Stimulated activated effector memory CD8-positive, alpha-beta T cell treated with anti-CD3 and anti-CD28 coated beads, Interleukin-12 subunit alpha, Interleukin-12 subunit beta, amount 100 ng/mL, for 72 hours (primary cell): ENCODE data around the gene GP1BB.
A peak's percentile ranks its signal among the peaks of the same experiment; 100 is the strongest.

Source experiments
- ATAC-seq: fragments of 150-1000 bp; cut with Tn5 transposase; 2 replicates; pipeline ENCODE4 v1.10.0; 2021
- DNase-seq, 2 donors: peaks; one replicate each; pipeline ENCODE4 v3.0.0; 2021 to 2022; ENCODE audit warnings: low spot score in 2 of 2
- H3K27ac Mint-ChIP-seq: one replicate; pipeline ENCODE4 v1.8.0; 2022; ENCODE audit warnings: mild to moderate bottlenecking, mixed read lengths
- H3K36me3 Mint-ChIP-seq: one replicate; pipeline ENCODE4 v1.8.0; 2022; ENCODE audit warnings: mild to moderate bottlenecking, mixed read lengths
- H3K4me1 Mint-ChIP-seq: one replicate; pipeline ENCODE4 v1.8.0; 2022; ENCODE audit warnings: mixed read lengths
- H3K4me3 Mint-ChIP-seq: one replicate; pipeline ENCODE4 v1.8.0; 2022; ENCODE audit warnings: mild to moderate bottlenecking, mixed read lengths
- H3K9me3 Mint-ChIP-seq: one replicate; pipeline ENCODE4 v1.8.0; 2022; ENCODE audit warnings: mixed read lengths

Gene GP1BB

DNA sequence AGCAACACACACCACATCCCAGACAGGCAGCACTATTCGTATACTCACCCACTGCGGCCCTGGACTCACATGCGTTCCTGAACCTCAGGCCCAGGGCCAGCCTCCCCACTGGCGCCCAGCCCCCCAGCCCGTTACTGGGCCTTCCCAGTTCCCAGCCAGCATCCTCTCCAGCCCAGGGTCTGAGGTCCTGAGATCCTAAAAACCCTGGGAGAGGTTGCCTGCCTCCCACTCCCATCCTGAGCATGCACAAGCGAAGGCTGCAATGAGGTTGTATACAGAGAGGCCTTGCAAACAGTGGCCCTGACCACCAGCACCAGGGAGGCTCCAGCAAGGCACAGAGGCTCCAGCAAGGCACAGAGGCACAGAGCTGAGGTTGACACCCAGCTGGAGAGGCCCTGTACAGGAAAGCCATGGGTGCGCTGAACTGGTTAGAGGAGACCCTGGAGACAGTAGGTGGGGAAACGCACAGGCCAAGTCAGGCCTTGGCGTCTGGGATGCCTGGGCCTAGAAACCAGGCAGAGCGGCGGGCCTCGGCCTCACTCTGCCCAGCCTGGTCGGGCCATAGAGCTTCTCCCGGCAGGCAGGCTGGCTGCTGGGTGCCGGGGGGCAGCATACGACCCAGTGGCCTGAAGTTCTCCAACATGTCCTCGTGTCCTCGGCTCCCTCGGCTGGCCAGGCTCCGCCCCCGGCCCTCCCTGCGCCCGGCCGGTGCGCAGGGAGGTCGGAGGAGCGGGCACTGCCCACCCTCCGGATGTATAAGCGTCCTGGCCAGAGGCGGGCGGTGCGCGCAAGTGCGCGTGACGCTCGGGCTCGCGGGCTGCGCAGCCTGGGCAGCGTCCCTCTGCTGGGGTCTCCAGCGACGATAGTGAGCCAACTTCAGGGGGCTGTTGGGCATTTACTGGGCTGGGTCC lies 34.9 kb downstream of the GP1BB start:
- Mint-ChIP-seq H3K27ac (no peak overlapping the region), H3K36me3 (no peaks in the 10 kb centered on the region), H3K4me1 (peaks cover 41% of the 10 kb centered on the region), H3K4me3 (peak overlapping the region; percentile 58), H3K9me3 (no peaks in the 10 kb centered on the region)
- no peak for ATAC-seq
- DNase-seq: no peak

DNA sequence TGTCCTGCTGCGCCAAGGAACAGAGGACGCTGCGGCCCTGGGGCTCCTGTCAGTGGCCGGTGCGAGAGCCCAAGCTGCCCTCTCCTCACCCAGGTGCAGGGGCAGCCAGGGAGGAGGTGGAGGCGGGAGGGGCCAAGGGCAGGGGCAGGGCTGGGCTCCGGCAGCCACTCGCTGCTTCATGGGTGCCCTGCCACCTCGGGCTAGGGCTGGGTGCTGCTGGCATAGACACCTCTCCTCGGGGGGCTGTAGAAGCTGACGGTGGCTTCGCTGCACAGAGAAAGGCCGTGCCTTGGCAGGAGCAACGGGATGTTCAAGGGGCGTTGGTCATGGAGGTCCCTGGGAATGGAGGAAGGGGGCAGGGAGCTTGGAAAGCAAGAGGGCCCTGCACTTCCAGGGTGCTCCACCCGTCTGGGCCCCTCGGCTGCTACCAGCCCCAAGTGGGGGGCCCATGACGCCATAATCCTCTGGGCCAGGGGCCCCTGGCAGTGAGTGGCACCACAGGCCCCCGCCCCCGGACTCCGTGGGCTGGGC lies 35.6 kb downstream of the GP1BB start:
- Mint-ChIP-seq H3K27ac (no peak overlapping the region), H3K9me3 (no peaks in the 10 kb centered on the region), H3K4me3 (no peak overlapping the region), H3K36me3 (no peaks in the 10 kb centered on the region), H3K4me1 (peaks cover 41% of the 10 kb centered on the region)
- ATAC-seq (no peak), DNase-seq (no peak)

DNA sequence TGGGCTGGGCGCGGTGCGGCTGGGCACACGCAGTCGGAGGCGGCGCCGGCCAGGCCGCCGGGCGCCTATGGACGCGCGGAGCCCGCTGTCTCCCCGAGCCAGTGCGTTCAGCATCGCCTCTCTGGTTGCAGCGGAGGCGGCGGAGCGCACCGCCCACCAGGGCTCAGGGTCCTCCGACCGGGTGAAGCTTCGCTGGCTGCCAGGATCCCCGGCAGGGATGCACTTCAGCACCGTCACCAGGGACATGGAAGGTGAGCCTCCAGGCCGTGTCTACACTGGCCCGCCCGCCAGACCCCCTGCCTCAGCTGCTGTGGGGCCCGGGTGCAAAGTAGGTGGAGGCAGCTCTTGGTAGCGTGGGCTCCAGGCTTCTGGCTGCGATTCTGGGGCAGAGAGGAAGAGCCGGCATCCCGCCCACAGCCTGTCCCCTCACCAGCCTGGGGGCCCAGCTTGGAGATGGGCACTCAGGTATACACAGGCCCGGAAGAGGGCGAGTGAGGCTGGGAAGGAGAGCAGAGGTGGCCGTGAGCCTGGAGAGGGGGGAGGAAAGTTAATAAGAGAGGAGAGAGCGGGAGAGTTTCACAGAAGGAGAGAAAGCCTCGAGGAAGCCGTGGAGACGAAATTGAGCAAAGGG lies 36.2 kb downstream of the GP1BB start:
- peak overlapping the region; percentile 67 for H3K4me3 Mint-ChIP-seq
- ATAC-seq (no peak), DNase-seq (no peak)
- peaks cover 41% of the 10 kb centered on the region for H3K4me1 Mint-ChIP-seq
- no peaks in the 10 kb centered on the region for H3K36me3 Mint-ChIP-seq
- no peaks in the 10 kb centered on the region for H3K9me3 Mint-ChIP-seq
- H3K27ac Mint-ChIP-seq: no peak overlapping the region

DNA sequence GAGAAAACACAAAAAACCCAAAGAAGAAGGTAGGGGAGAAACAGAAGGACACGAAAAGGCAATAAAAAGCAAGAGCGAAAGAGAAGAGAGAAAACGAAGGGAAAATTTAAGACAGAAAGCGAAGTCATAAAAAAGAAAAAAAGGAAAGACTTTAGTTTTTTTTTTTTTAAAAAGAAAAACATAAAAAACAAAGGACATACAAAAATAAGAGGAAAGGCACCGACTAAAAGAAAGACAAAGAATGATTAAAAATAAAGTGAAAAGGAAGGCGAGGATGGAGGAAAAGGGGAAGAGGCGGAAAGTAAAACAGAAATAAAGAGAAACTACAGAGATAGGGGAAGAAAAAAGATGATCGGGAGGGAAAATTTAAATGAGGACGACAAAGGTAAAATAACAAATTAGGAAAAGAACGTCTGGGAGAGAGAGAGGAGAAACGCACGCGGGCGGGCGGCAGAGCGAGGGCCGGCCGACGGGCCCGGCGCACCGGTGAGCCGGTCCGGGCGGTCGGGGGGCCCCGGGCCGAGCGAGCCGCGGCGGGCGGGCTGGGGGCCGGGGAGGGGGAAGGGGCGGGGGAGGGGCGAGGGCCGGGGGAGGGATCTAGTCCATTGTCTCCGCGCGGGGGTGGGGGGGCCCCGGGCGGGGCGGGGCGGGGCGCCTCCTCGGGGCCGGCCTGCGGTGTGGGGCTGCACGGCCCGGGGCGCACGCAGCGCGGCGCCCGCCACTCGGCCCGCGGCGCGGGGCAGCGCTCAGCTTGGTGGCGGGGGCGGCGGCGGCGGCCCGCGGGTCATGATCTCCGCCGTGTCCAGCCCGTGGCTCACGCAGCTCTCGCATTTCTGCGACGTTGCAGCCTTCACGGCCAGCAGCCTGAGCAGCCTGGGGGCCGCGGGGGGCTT lies 37.0 kb downstream of the GP1BB start, which contains the start of gene TBX1:
Gene TBX1, plus strand, starts transcription at position 721 of the 893 bp plus-strand sequence. Its CDS starts 66 bp downstream, at position 787.
- Mint-ChIP-seq H3K4me3 (peak within 1 kb of the TSS; percentile 67), H3K36me3 (no peaks in the 10 kb centered on the region), H3K4me1 (peaks cover 41% of the 10 kb centered on the region), H3K9me3 (no peaks in the 10 kb centered on the region), H3K27ac (no peak within 1 kb of the TSS)
- ATAC-seq (no peak), DNase-seq (no peak)

DNA sequence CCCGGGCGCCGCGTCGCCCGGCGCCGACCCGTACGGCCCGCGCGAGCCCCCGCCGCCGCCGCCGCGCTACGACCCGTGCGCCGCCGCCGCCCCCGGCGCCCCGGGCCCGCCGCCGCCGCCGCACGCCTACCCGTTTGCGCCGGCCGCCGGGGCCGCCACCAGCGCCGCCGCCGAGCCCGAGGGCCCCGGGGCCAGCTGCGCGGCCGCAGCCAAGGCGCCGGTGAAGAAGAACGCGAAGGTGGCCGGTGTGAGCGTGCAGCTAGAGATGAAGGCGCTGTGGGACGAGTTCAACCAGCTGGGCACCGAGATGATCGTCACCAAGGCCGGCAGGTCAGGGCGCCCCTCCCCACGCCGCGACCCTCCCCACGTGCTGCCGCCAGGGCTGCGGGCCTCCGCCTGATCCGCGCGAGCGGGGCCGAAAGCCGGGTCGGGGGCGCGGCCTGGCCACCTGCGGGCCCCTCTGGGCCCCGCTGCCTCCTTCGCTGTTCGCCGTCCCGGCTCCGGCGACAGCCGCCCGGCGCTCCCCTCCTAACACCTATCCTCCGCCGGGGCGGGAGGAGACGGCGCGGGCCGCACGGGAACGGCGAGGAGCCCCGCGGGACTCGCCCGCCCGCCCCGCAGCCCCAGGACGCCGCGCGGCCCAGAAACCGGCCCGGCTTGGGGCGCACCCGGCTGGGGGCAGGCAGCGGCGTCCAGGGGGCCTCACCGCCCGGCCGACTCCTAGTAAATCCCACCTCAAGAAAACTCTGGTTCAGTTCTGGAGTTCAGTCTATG lies 37.8 kb downstream of the GP1BB start:
- peak overlapping the region; percentile 31 for H3K4me3 Mint-ChIP-seq

DNA sequence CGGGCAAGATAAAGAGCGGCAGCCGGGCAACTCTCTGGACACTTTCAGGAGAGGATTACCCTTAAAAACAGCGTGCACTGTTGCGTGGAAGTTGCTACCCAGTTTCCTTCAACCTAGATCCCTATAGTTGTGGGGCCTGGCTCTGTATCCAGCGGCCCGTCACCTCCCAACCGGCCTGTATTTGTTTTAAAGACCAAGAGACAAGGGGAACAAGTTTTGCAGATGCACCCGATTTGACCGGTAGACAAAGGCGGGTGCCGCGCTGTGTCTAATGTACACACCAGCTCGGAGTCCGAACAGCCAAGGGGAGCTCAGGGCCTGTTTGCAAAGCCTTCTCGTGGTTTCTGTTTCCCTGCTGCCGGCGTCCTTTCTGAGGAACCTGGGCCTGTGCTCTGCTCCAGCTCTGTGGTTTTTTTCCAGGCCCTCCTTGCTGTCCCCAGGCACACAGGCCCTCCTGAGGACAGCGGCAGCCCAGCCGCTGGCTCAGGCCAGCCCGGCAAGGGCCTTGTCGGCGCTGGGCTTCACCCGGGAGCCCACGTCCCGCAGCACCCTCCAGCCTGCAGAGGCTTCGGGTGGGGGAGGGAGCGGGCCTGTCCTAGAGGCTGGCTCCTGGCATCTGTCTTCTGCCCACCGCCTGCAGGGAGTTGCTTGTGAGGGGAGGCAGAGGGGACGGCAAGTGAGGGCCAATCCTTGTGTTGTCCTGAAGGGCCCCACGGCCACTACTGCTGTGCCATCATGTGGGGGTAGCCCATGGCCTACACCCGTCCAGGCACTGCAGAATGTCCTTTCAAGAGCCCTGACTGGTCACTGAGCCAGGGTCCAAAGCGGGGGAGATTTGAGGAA lies 38.6 kb downstream of the GP1BB start:
- H3K4me1 Mint-ChIP-seq: peaks cover 31% of the 10 kb centered on the region
- peak overlapping the region; percentile 31 for H3K4me3 Mint-ChIP-seq
- DNase-seq: no peak
- no peaks in the 10 kb centered on the region for H3K36me3 Mint-ChIP-seq
- H3K9me3 Mint-ChIP-seq: no peaks in the 10 kb centered on the region
- no peak for ATAC-seq
- no peak overlapping the region for H3K27ac Mint-ChIP-seq

More for the DNA sequence above, 37.8 kb downstream of the GP1BB start:
- Mint-ChIP-seq H3K36me3 (no peaks in the 10 kb centered on the region), H3K9me3 (no peaks in the 10 kb centered on the region), H3K4me1 (peaks cover 36% of the 10 kb centered on the region), H3K27ac (no peak overlapping the region)
- ATAC-seq (no peak), DNase-seq (no peak)

DNA sequence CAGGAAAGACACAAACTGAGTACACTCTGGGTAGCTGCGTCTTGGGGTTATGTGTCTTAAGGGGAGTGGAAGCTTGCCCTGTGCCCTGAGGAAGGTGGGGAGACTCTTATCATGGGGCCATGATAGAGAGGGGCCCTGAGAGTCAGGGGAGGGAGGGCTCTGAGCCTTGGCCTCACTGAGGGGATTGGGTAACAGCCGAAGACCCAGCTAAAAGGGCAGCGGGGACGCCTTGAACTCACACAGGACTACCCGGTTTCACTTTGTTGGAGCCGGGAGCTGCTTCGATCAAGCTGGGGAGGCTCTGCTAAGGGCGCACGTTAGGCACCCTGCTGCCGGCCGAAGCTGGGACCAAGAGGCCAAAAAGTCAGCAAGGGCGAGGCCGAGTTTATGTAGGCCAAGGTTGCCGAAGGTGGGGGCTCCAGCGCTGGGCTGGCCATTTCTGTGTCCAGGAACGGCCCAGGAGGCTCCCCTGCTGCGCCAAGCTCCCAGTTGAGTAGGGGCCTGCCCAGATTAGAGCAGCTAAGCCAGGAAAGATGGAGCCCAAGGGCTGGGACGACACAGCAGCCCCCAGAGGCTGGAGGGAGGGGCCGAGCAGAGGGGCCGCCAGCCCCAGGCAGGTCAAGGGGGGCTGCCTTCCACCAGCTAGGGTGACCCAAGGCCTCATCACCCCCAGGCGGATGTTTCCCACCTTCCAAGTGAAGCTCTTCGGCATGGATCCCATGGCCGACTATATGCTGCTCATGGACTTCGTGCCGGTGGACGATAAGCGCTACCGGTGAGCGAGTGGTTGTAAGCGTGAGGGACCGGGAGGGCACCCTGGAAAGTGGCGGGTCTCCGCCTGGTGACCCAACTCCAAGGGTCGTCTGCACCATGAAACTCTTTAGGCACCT lies 39.5 kb downstream of the GP1BB start:
- H3K4me3 Mint-ChIP-seq: no peak overlapping the region

DNA sequence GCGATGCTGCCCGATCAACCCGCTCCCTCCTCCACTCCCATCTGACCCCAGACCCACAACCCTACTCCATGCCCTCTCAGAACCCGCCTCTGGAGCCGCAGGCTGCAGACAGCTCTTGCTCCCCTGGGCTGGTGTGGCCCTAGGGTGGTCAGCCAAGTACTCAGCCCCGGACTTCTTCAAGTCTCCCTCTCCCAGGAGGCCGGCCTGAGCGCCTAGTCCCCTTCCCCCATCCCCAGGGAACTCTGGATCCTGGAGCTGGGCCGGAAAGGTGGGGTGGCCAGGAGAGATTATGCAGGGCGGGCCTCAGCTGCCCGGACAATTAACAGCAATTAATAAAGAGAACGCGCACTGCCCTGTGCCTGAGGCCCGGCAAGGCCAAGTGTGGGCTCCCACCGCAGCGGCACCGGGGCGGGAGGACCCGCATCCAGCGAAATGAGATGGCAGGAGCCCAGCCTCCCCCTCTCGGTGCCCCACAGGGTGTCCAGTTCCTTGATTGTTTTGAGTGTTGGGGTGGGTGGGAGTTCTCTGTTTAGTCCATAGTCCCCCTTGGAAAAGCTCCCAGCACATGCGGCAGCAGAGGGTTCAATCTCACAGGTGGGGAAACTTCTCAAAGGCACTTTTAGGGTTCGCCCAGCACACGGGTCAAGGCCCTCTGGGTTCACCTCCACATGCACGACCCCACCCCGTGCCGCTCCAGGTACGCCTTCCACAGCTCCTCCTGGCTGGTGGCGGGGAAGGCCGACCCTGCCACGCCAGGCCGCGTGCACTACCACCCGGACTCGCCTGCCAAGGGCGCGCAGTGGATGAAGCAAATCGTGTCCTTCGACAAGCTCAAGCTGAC lies 40.3 kb downstream of the GP1BB start:
- Mint-ChIP-seq H3K36me3 (no peaks in the 10 kb centered on the region), H3K27ac (no peak overlapping the region), H3K4me1 (peaks cover 28% of the 10 kb centered on the region), H3K4me3 (no peak overlapping the region), H3K9me3 (no peaks in the 10 kb centered on the region)
- no peak for ATAC-seq
- DNase-seq: no peak

More for the DNA sequence above, 39.5 kb downstream of the GP1BB start:
- DNase-seq: no peak
- Mint-ChIP-seq H3K9me3 (no peaks in the 10 kb centered on the region), H3K27ac (no peak overlapping the region), H3K36me3 (no peaks in the 10 kb centered on the region), H3K4me1 (peaks cover 32% of the 10 kb centered on the region)
- no peak for ATAC-seq

DNA sequence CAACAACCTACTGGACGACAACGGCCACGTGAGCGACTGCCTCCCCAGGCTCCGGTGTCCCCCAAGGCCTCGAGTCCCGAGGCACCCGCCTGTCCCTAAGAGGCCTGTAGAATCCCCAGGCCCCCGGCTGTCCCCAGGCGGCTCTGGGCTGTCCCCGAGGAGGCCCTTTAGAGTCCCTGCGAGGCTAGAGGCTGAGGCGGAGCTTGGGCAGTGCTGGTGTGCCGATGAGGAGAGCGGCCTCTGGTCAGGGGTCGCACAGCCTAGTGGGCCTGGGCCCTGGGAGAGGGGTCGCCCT lies 40.9 kb downstream of the GP1BB start:
- no peak for ATAC-seq
- Mint-ChIP-seq H3K9me3 (no peaks in the 10 kb centered on the region), H3K4me3 (no peak overlapping the region), H3K27ac (no peak overlapping the region), H3K36me3 (no peaks in the 10 kb centered on the region), H3K4me1 (peaks cover 28% of the 10 kb centered on the region)
- no peak for DNase-seq

DNA sequence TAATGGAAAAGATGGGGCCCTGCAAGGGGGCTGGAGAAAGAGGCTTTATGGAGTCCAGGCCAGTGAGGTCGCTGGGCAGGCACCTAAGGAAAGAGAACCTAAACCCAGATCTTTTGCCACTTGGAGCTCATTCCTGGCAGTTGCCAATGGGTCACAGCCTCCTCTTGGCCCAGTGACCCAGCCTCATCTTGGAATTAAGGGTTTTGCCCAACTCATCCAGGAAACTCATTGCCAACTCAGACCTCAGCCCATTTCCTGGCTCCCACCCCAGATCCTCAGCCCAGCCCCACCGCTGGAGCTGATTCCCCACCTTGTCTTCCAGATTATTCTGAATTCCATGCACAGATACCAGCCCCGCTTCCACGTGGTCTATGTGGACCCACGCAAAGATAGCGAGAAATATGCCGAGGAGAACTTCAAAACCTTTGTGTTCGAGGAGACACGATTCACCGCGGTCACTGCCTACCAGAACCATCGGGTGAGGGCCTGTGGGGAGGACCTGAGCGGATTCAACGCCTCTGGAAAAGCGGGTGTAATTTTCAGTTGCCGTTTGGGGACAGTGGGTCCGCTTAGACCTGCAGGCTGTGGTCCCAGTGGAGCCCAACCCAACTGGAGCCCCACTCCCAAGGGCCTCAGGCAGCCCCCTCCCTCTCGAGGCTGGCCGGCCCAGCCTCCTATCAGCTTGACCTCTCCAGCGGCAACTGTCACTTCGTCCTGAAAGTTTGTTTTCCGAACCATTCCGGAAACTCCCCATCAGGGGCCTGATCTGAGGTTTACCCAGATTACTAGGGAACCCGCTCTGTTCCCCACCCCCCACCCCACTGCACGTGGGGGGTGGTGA lies 41.5 kb downstream of the GP1BB start:
- no peaks in the 10 kb centered on the region for H3K36me3 Mint-ChIP-seq
- ATAC-seq (no peak), DNase-seq (no peak)
- no peaks in the 10 kb centered on the region for H3K9me3 Mint-ChIP-seq
- no peak overlapping the region for H3K27ac Mint-ChIP-seq
- H3K4me3 Mint-ChIP-seq: peak overlapping the region; percentile 47
- H3K4me1 Mint-ChIP-seq: peaks cover 22% of the 10 kb centered on the region

DNA sequence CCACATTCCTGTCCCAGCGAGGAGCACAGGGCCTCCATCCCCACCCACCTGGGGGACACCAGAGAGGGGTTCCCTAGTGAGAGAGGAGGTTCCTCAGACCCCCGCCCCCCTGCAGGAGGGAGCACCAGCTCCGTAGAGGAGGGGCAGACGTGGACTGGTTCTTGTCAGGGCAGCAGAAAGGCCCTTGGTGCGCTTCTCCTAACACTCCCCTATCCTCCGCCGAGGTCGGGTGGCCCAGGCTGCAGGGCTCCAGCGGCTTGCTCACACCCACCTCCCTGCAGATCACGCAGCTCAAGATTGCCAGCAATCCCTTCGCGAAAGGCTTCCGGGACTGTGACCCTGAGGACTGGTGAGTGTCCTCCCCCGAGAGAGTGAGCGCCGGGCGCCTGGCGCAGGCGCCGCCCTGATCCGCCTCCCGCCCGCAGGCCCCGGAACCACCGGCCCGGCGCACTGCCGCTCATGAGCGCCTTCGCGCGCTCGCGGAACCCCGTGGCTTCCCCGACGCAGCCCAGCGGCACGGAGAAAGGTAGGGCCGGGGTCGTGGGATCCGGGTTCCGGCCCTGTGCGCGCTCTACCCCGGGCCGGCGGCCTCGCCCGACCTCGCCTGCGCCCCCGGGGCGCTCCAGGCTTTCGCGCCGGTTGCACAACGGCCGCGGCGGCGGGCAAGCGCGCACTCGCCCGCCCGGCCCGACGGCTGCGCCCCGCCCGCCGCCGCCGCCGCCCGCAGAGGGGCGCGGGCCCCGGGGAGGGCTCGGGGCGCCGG lies 42.3 kb downstream of the GP1BB start:
- H3K4me1 Mint-ChIP-seq: peaks cover 15% of the 10 kb centered on the region
- peak overlapping the region; percentile 47 for H3K4me3 Mint-ChIP-seq
- H3K9me3 Mint-ChIP-seq: no peaks in the 10 kb centered on the region
- DNase-seq: peak in 1 of 2 donors; percentile 61
- ATAC-seq: peak; percentile 31
- no peaks in the 10 kb centered on the region for H3K36me3 Mint-ChIP-seq
- H3K27ac Mint-ChIP-seq: no peak overlapping the region
